ENCODE data around the gene CACNA2D3. TPM values are rescaled to one million over a fixed set of nuclear protein-coding genes. Genes with fewer than 3 reads are reported as not detected.

Gene CACNA2D3
- total and polyA plus RNA-seq, 4 donors: 14.1 to 34.5 (median 33.4) TPM

DNA sequence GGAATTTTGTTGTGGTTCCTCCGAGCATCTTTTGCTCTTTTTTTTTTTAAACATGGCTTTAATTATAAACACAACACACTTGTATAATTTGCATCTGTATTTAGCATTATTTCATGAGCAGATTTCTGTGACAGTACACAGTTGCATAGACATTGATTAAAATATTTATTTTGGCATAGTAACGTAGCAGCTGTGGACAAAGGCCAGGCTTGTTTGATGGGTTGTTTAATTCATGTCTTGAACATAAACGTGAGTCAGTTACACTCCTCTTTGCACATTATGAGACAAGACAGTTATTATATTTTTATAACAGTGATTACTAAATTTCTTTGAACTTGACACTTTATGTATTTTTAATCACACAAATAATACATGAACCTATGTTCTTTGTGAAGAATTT is 182.5 kb downstream of the CACNA2D3 start:
- Histone ChIP-seq H3K9me3 (ENCODE audit: control insufficient read depth, insufficient read depth, low read length) (no peaks in the 10 kb centered on the region), H3K4me3 (ENCODE audit: low read depth, low read length) (no peak overlapping the region), H3K4me1 (ENCODE audit: control insufficient read depth, insufficient read depth, low read length) (peaks cover 8% of the 10 kb centered on the region), H3K36me3 (ENCODE audit: control insufficient read depth, insufficient read depth, low read length) (no peaks in the 10 kb centered on the region), H3K27ac (ENCODE audit: low read depth, low read length) (no peak overlapping the region), H3K27me3 (ENCODE audit: control insufficient read depth, insufficient read depth, low read length) (no peaks in the 10 kb centered on the region)
- DNase-seq (ENCODE audit: low read depth in 4 of 6, low spot score in 6 of 6): peak in 1 of 6 donors; percentile 41
- no CpG with 5 or more reads among the region's 3 CpGs for WGBS (ENCODE audit: insufficient coverage)

DNA sequence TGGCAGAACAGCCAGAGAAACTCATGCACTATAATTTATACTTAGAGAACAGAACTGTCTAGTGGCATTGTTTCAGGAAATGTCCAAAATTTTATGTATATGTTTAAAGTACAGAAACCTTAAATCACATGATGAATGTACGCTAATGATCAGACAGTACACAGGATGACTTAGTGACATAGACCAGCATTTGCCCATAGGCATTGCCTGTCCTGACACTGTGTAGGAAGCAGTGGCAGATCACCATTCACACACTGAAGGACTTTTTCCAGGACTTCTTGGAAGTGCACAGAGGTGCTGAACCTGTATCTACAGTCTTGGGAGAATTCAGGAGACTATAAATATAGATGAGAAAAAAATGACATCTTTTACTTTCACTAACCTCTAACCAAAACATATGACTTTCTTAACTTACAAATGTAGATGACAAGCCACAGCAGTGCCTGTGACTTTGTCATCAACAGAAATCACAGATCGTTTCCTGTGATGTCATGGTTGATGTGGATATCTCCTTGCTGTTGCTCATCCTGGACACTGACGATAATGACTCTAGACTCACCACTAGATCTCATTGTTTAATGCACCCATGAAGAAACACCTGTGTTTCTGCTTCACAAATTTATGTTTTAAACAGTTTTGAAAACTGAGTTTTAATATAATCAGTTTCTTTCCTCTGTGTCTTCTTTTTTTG is 183.2 kb downstream of the CACNA2D3 start:
- DNase-seq (ENCODE audit: low read depth in 4 of 6, low spot score in 6 of 6): no peak
- no CpG with 5 or more reads among the region's 3 CpGs for WGBS (ENCODE audit: insufficient coverage)
- H3K27ac ChIP-seq (ENCODE audit: low read depth, low read length): no peak overlapping the region
- no peaks in the 10 kb centered on the region for H3K36me3 ChIP-seq (ENCODE audit: control insufficient read depth, insufficient read depth, low read length)
- H3K4me3 ChIP-seq (ENCODE audit: low read depth, low read length): no peak overlapping the region
- H3K4me1 ChIP-seq (ENCODE audit: control insufficient read depth, insufficient read depth, low read length): peaks cover 8% of the 10 kb centered on the region
- H3K27me3 ChIP-seq (ENCODE audit: control insufficient read depth, insufficient read depth, low read length): no peaks in the 10 kb centered on the region
- H3K9me3 ChIP-seq (ENCODE audit: control insufficient read depth, insufficient read depth, low read length): no peaks in the 10 kb centered on the region

DNA sequence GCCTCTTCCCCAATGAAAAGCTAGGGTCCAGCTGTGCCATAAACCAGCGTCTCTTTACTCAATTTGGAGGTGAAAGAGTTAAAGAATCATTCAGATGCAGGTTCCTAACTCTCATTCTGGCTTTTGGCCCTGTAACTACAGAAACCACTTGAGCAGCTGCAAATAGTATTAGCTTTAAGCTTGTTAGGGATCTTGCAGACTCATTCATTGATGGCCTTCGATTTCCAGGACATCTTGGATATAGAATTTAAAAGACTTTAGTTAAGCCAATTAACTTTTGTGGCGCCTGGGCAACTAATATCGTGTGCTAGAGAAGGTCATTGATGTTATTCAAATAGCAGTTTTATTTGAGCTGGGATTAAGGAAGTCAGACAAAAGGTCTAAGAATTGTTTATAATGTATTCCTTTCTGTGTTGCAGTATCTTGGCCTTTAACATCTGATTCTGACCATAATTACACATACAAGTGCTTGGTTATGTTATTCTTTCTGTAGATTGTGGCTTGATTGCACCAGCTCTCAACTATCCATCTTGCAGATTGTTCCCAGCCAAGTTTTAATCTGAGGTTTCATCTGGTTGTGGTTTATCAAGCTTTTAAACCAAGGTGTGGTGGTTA is 185.3 kb downstream of the CACNA2D3 start:
- Histone ChIP-seq H3K4me1 (ENCODE audit: control insufficient read depth, insufficient read depth, low read length) (peaks cover 14% of the 10 kb centered on the region), H3K27me3 (ENCODE audit: control insufficient read depth, insufficient read depth, low read length) (no peaks in the 10 kb centered on the region), H3K9me3 (ENCODE audit: control insufficient read depth, insufficient read depth, low read length) (no peaks in the 10 kb centered on the region), H3K36me3 (ENCODE audit: control insufficient read depth, insufficient read depth, low read length) (no peaks in the 10 kb centered on the region), H3K4me3 (ENCODE audit: low read depth, low read length) (no peak overlapping the region), H3K27ac (ENCODE audit: low read depth, low read length) (no peak overlapping the region)
- WGBS (ENCODE audit: insufficient coverage): 30% methylated on average over 3 of the region's 4 CpGs
- DNase-seq (ENCODE audit: low read depth in 4 of 6, low spot score in 6 of 6): peak in 1 of 6 donors; percentile 42

DNA sequence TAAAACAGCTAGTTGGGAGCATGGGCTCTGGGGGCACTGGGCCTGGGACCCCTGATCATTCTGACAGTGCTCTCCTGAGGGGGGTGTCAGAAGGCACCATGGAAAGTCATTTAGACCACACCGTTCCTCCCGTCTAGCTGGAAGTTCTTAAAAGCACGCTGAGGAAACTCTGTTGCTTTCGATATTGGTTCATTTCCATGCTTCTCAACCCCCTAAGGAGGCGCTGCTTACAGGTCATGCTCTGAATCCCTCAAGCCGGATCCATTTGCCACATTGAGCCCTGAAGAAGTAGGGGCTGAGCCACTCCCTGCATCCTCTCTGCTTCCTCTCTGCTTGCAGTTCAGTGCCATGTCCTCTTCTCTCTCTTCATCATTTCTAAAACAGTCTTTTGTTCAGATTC is 187.2 kb downstream of the CACNA2D3 start:
- Histone ChIP-seq H3K27ac (ENCODE audit: low read depth, low read length) (no peak overlapping the region), H3K9me3 (ENCODE audit: control insufficient read depth, insufficient read depth, low read length) (no peaks in the 10 kb centered on the region), H3K4me3 (ENCODE audit: low read depth, low read length) (no peak overlapping the region), H3K36me3 (ENCODE audit: control insufficient read depth, insufficient read depth, low read length) (no peaks in the 10 kb centered on the region), H3K4me1 (ENCODE audit: control insufficient read depth, insufficient read depth, low read length) (peaks cover 22% of the 10 kb centered on the region), H3K27me3 (ENCODE audit: control insufficient read depth, insufficient read depth, low read length) (no peaks in the 10 kb centered on the region)
- DNase-seq (ENCODE audit: low read depth in 4 of 6, low spot score in 6 of 6): no peak
- WGBS (ENCODE audit: insufficient coverage): 76% methylated on average over 6 of the region's 6 CpGs

DNA sequence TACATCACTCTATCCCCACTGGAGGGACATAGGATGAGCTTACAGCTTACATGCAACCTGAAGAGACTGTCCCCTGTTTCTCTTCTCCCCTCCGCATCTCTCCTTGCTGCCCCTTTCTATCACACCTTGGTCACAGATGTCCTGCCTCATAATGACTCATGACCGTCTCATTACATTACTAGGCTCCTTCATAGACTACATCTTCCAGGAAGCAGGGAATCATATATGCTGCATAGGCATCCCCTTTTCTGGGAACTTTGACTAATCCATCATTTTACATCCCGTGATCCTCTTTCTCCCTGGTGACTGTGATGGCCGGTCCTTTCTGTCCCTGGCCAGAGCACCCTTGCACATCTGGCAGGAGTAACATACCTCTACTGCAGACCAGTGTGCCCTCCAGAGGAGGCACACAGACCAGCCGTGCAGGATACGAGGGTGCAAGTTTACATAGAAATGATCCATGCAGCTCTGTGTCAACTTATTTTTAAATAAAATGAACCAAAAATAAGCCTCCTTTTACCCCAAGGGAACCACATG is 188.9 kb downstream of the CACNA2D3 start:
- H3K4me3 ChIP-seq (ENCODE audit: low read depth, low read length): no peak overlapping the region
- no peaks in the 10 kb centered on the region for H3K27me3 ChIP-seq (ENCODE audit: control insufficient read depth, insufficient read depth, low read length)
- no peak overlapping the region for H3K27ac ChIP-seq (ENCODE audit: low read depth, low read length)
- no peaks in the 10 kb centered on the region for H3K9me3 ChIP-seq (ENCODE audit: control insufficient read depth, insufficient read depth, low read length)
- 88% methylated on average over 4 of the region's 6 CpGs for WGBS (ENCODE audit: insufficient coverage)
- peaks cover 22% of the 10 kb centered on the region for H3K4me1 ChIP-seq (ENCODE audit: control insufficient read depth, insufficient read depth, low read length)
- H3K36me3 ChIP-seq (ENCODE audit: control insufficient read depth, insufficient read depth, low read length): no peaks in the 10 kb centered on the region
- no peak for DNase-seq (ENCODE audit: low read depth in 4 of 6, low spot score in 6 of 6)

DNA sequence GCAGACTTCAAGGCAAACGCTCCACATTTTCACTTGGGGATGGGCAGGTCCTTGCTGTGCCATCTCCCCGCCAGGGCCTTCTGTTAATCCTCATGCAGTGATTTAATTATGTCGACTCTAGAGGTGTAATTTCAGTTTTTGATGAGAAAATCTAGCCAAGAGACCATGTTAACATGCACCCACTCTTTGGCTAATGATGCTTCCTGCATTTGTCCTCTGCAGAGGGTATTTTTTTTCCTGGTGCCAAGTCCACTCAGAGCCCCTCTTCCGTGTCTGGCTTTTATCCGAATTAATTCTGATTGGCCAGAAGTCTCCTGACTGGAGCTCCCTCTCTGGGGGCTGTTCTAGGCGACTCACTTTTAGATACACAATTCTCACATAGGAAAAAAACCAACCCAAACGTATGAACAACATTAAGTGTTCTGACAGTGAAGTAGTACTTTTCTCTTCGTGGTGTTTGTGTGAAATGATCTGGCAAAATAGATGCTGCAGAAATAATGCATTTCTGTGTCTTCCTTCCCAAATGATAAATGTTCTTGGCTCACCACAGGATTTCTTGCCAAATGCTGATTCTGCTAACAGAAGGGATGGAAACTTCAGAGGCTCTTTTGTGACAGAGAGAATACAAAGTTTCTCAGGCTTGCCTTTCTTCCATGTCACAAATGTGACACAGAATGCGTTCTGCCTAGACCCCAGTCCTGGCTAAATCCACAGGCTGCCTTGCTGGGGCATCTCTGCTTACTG is 190.0 kb downstream of the CACNA2D3 start:
- H3K27me3 ChIP-seq (ENCODE audit: control insufficient read depth, insufficient read depth, low read length): no peaks in the 10 kb centered on the region
- no peak overlapping the region for H3K4me3 ChIP-seq (ENCODE audit: low read depth, low read length)
- H3K27ac ChIP-seq (ENCODE audit: low read depth, low read length): no peak overlapping the region
- peak in 2 of 6 donors; percentile 63 to 72 for DNase-seq (ENCODE audit: low read depth in 4 of 6, low spot score in 6 of 6)
- 39% methylated on average over 3 of the region's 9 CpGs for WGBS (ENCODE audit: insufficient coverage)
- H3K4me1 ChIP-seq (ENCODE audit: control insufficient read depth, insufficient read depth, low read length): peaks cover 19% of the 10 kb centered on the region
- H3K9me3 ChIP-seq (ENCODE audit: control insufficient read depth, insufficient read depth, low read length): no peaks in the 10 kb centered on the region
- H3K36me3 ChIP-seq (ENCODE audit: control insufficient read depth, insufficient read depth, low read length): no peaks in the 10 kb centered on the region

DNA sequence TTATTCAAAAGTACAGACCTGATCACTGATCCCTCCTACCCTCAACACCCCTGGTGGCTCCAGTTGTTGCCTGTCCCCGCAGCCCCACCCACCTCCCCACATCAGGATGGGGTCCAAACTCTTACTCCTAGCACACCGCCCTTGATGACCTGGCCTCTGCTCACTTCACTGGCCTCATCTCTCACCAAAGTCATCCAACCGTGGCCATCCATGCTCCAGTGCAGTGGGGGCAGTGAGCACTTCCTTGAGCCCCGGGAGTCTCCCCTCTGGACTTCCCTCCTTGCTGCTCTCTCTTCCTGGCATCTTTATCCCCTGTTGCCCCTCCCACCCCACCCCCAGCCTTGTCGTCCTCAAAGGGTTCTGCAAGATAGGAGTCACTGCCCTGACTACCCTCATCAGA is 191.1 kb downstream of the CACNA2D3 start:
- Histone ChIP-seq H3K27ac (ENCODE audit: low read depth, low read length) (no peak overlapping the region), H3K4me1 (ENCODE audit: control insufficient read depth, insufficient read depth, low read length) (peaks cover 19% of the 10 kb centered on the region), H3K27me3 (ENCODE audit: control insufficient read depth, insufficient read depth, low read length) (no peaks in the 10 kb centered on the region), H3K36me3 (ENCODE audit: control insufficient read depth, insufficient read depth, low read length) (no peaks in the 10 kb centered on the region), H3K4me3 (ENCODE audit: low read depth, low read length) (no peak overlapping the region), H3K9me3 (ENCODE audit: control insufficient read depth, insufficient read depth, low read length) (no peaks in the 10 kb centered on the region)
- WGBS (ENCODE audit: insufficient coverage): 87% methylated on average over 5 of the region's 5 CpGs
- no peak for DNase-seq (ENCODE audit: low read depth in 4 of 6, low spot score in 6 of 6)

DNA sequence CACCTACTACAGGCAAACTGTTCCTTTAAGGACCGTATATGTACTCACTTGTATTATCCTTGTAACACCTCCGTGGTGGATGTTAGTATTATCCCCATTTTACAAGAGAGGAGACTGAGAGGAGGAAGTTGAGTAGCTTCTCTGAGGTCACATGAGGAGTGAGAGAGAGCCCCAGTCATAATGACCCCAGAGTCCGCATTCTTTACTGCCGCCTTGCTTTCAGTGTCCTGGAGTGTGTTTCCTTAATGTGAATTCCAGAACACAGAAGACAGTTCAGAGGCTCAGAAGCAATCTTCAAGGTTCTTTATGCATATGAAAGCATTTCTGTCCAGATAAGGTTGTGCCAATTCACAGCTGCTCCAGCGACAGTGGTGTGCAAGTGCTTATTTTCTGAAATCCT is 199.2 kb downstream of the CACNA2D3 start:
- 71% methylated on average over 1 of the region's 5 CpGs for WGBS (ENCODE audit: insufficient coverage)
- H3K4me1 ChIP-seq (ENCODE audit: control insufficient read depth, insufficient read depth, low read length): no peaks in the 10 kb centered on the region
- no peak for DNase-seq (ENCODE audit: low read depth in 4 of 6, low spot score in 6 of 6)

DNA sequence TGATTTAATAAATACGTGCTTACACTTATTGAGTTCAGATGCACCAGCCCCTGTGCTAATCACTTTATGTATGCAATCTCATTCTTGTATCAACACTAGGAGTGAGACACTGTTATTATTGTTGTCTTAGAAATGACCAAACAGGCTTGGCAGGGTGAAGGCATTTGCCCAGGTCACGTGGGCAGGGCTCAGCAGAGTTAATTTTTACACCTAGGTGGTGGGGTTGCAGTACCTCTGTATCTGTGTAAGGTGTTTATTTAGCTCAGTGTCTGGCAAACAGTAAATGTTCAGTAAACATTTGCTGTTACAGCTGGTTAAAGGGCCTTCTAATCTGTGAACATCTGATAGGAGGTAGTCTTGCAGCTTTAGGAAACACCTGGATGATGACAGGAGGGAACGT is 200.0 kb downstream of the CACNA2D3 start:
- WGBS (ENCODE audit: insufficient coverage): 81% methylated on average over 2 of the region's 3 CpGs
- no peak for DNase-seq (ENCODE audit: low read depth in 4 of 6, low spot score in 6 of 6)
- Histone ChIP-seq H3K27me3 (ENCODE audit: control insufficient read depth, insufficient read depth, low read length) (no peaks in the 10 kb centered on the region), H3K36me3 (ENCODE audit: control insufficient read depth, insufficient read depth, low read length) (no peaks in the 10 kb centered on the region), H3K4me1 (ENCODE audit: control insufficient read depth, insufficient read depth, low read length) (no peaks in the 10 kb centered on the region), H3K4me3 (ENCODE audit: low read depth, low read length) (no peak overlapping the region), H3K27ac (ENCODE audit: low read depth, low read length) (no peak overlapping the region), H3K9me3 (ENCODE audit: control insufficient read depth, insufficient read depth, low read length) (no peaks in the 10 kb centered on the region)

More for the DNA sequence above, 199.2 kb downstream of the CACNA2D3 start:
- Histone ChIP-seq H3K9me3 (ENCODE audit: control insufficient read depth, insufficient read depth, low read length) (no peaks in the 10 kb centered on the region), H3K4me3 (ENCODE audit: low read depth, low read length) (no peak overlapping the region), H3K27ac (ENCODE audit: low read depth, low read length) (no peak overlapping the region), H3K27me3 (ENCODE audit: control insufficient read depth, insufficient read depth, low read length) (no peaks in the 10 kb centered on the region), H3K36me3 (ENCODE audit: control insufficient read depth, insufficient read depth, low read length) (no peaks in the 10 kb centered on the region)
